Measurements from ENCODE around the gene MXI1. TPM values are rescaled to one million over a fixed set of nuclear protein-coding genes. Genes with fewer than 3 reads are reported as not detected.

Gene MXI1
- total RNA-seq, 1 experiment from 2014 or later: 16.6 TPM

GRCh38 chr10:110225441-110225755, 18.0 kb downstream of the MXI1 start:
- POLR2A ChIA-PET: interaction anchor here (9.5 kb wide), 1 partner anchor 16 kb away, joined by 101 read pairs; no protein-coding TSS in a partner anchor
- no peak for ATAC-seq
- Mint-ChIP-seq H3K36me3 (no peaks in the 10 kb centered on the region), H3K27ac (peak overlapping the region; percentile 98), H3K9me3 (no peaks in the 10 kb centered on the region), H3K4me3 (peak overlapping the region; percentile 75), H3K27me3 (ENCODE audit: low read depth) (peaks cover 32% of the 10 kb centered on the region), H3K4me1 (peaks cover 46% of the 10 kb centered on the region)
- no peak for TF ChIP-seq ZNF396 (CRISPR knock-in tag; IDR thresholded peaks at IDR 0.05; ENCODE audit: borderline replicate concordance)
- TF ChIP-seq ATF6 (CRISPR knock-in tag; IDR thresholded peaks at IDR 0.05): no peak
- TF ChIP-seq E2F1 (CRISPR knock-in tag; IDR thresholded peaks at IDR 0.05): no peak
- TF ChIP-seq TEAD4 (CRISPR knock-in tag; IDR thresholded peaks at IDR 0.05): no peak
- no peak for DNase-seq (ENCODE audit: low spot score)
- CTCF ChIA-PET: interaction anchor here (1.0 to 2.7 kb wide), 3 partner anchors 17 to 254 kb away, joined by 3 to 22 read pairs (median 3); partner anchors contain the start of gene MXI1

GRCh38 chr10:110225756-110226542, 18.5 kb downstream of the MXI1 start:
- POLR2A ChIA-PET: interaction anchor here (9.5 kb wide), 1 partner anchor 16 kb away, joined by 101 read pairs; no protein-coding TSS in a partner anchor
- Mint-ChIP-seq H3K27me3 (ENCODE audit: low read depth) (peaks cover 27% of the 10 kb centered on the region), H3K4me1 (peaks cover 40% of the 10 kb centered on the region), H3K27ac (peak overlapping the region; percentile 98), H3K9me3 (no peaks in the 10 kb centered on the region), H3K4me3 (peak overlapping the region; percentile 96), H3K36me3 (no peaks in the 10 kb centered on the region)
- peak; percentile 90 for DNase-seq (ENCODE audit: low spot score)
- CTCF ChIA-PET: interaction anchor here (0.6 to 2.7 kb wide), 12 partner anchors 15 to 342 kb away, joined by 3 to 22 read pairs (median 4); partner anchors contain the start of gene MXI1
- ATAC-seq: peak; percentile 65
- TF ChIP-seq CTCF (IDR thresholded peaks at IDR 0.05) (peak; percentile 56), MYBL2 (CRISPR knock-in tag; IDR thresholded peaks at IDR 0.05) (no peak), ZNF317 (CRISPR knock-in tag; IDR thresholded peaks at IDR 0.05; ENCODE audit: borderline replicate concordance, low read depth) (peak; percentile 56; the same call in 1 of the 2 replicates), FOXK1 (CRISPR knock-in tag; IDR thresholded peaks at IDR 0.05) (peak; percentile 69; the same call in 1 of the 2 replicates), CREM (CRISPR knock-in tag; IDR thresholded peaks at IDR 0.05) (peak; percentile 89), ZBTB21 (CRISPR knock-in tag; IDR thresholded peaks at IDR 0.05; ENCODE audit: borderline replicate concordance) (no peak), TEAD4 (CRISPR knock-in tag; IDR thresholded peaks at IDR 0.05) (no peak), TEAD1 (CRISPR knock-in tag; IDR thresholded peaks at IDR 0.05) (no peak), MLX (CRISPR knock-in tag; IDR thresholded peaks at IDR 0.05) (no peak), ARID4B (CRISPR knock-in tag; IDR thresholded peaks at IDR 0.05; ENCODE audit: borderline replicate concordance) (no peak), ZNF423 (CRISPR knock-in tag; IDR thresholded peaks at IDR 0.05) (peak; percentile 29; the same call in 1 of the 2 replicates), IRF2 (CRISPR knock-in tag; IDR thresholded peaks at IDR 0.05; ENCODE audit: borderline replicate concordance, low read depth) (no peak), HMGXB4 (CRISPR knock-in tag; IDR thresholded peaks at IDR 0.05) (0 out of 2 replicates have a peak, but pooled peaks have one; percentile 45), CBFB (CRISPR knock-in tag; IDR thresholded peaks at IDR 0.05; ENCODE audit: low read depth) (no peak), MAX (CRISPR knock-in tag; IDR thresholded peaks at IDR 0.05) (peak; percentile 37; the same call in 1 of the 2 replicates), NR2C2 (CRISPR knock-in tag; IDR thresholded peaks at IDR 0.05) (no peak)

Measured in WTC11 (cell line).